Islet precursor cell (in vitro differentiated cells): ENCODE data around the gene SNRNP200.
"Not testable (repeated sequence)": the region's sequence is repeated elsewhere in the genome, so short reads cannot be mapped to it uniquely, and the experiment has no call there.

Experiments
- DNase-seq: peaks from one replicate; pipeline ENCODE4 v3.0.0-alpha.2; 2018

Gene SNRNP200

GRCh38 chr2:96325041-96325883, 19.9 kb upstream of the SNRNP200 start, which contains the start of gene ITPRIPL1:
Gene ITPRIPL1 (plus strand): TSS chr2:96325317. CDS start chr2:96325840, 523 bp downstream.
- DNase-seq: peak; percentile 71

GRCh38 chr2:96324721-96325040, 19.3 kb upstream of the SNRNP200 start:
- no peak for DNase-seq

GRCh38 chr2:96323849-96324248, 18.5 kb upstream of the SNRNP200 start:
- no peak for DNase-seq

- DNase-seq: peak; percentile 66
Measured at GRCh38 chr2:96320728-96321622, 15.6 kb upstream of the SNRNP200 start.

- DNase-seq: no peak
Measured at GRCh38 chr2:96320326-96320725, 15.0 kb upstream of the SNRNP200 start.

GRCh38 chr2:96319396-96319795, 14.1 kb upstream of the SNRNP200 start:
- no peak for DNase-seq

- no peak for DNase-seq
Measured at GRCh38 chr2:96318723-96319122, 13.4 kb upstream of the SNRNP200 start.

- DNase-seq: no peak
Measured at GRCh38 chr2:96317584-96317997, 12.2 kb upstream of the SNRNP200 start.

GRCh38 chr2:96316999-96317398, 11.7 kb upstream of the SNRNP200 start:
- no peak for DNase-seq

- DNase-seq: peak; percentile 63
Measured at GRCh38 chr2:96315400-96316071, 10.2 kb upstream of the SNRNP200 start.

- no peak for DNase-seq
Measured at GRCh38 chr2:96315005-96315399, 9.7 kb upstream of the SNRNP200 start.

- no peak for DNase-seq
Measured at GRCh38 chr2:96308248-96308647, 2.9 kb upstream of the SNRNP200 start.

GRCh38 chr2:96306370-96306769, 1.0 kb upstream of the SNRNP200 start:
- no peak for DNase-seq

GRCh38 chr2:96305979-96306308, 598 bp upstream of the SNRNP200 start:
- DNase-seq: no peak

GRCh38 chr2:96304606-96305005, 740 bp downstream of the SNRNP200 start:
- no peak for DNase-seq

GRCh38 chr2:96301865-96302264, 3.5 kb downstream of the SNRNP200 start:
- DNase-seq: no peak

GRCh38 chr2:96296925-96297324, 8.4 kb downstream of the SNRNP200 start:
- no peak for DNase-seq

- not testable (repeated sequence) for DNase-seq
Measured at GRCh38 chr2:96294271-96294670, 11.1 kb downstream of the SNRNP200 start.

- DNase-seq: no peak
Measured at GRCh38 chr2:96291751-96292150, 13.6 kb downstream of the SNRNP200 start.

GRCh38 chr2:96287273-96287856, 18.0 kb downstream of the SNRNP200 start:
- no peak for DNase-seq

- DNase-seq: no peak
Measured at GRCh38 chr2:96276787-96277499, 28.4 kb downstream of the SNRNP200 start.

- no peak for DNase-seq
Measured at GRCh38 chr2:96274355-96275056, 30.8 kb downstream of the SNRNP200 start.
